Endometrial microvascular endothelial cells (primary cell): Measurements from ENCODE around the gene IMMP2L. TPM values are rescaled to one million over a fixed set of nuclear protein-coding genes. Genes with fewer than 3 reads are reported as not detected.
"Not testable (repeated sequence)": the region's sequence is repeated elsewhere in the genome, so short reads cannot be mapped to it uniquely, and the experiment has no call there.

Experiments used
- in situ Hi-C: cut with HindIII; loops from 2 replicates; pipeline ENCODE4 v1.10.0; 2017; ENCODE audit warnings: low sequenced_read_pairs, low pct_unique_long_range_greater_than_20kb; ENCODE audit errors: inconsistent ontology term
- total RNA-seq: library from RNA; depleted of rRNA; stranded (reverse); fragments of >200 nt; gene quantifications from one replicate; pipeline ENCODE4 v1.2.3, GENCODE V29; 2015; ENCODE audit errors: inconsistent ontology term

The IMMP2L gene
- total RNA-seq, 1 donor from 2014 or later = 1.6 TPM

DNA sequence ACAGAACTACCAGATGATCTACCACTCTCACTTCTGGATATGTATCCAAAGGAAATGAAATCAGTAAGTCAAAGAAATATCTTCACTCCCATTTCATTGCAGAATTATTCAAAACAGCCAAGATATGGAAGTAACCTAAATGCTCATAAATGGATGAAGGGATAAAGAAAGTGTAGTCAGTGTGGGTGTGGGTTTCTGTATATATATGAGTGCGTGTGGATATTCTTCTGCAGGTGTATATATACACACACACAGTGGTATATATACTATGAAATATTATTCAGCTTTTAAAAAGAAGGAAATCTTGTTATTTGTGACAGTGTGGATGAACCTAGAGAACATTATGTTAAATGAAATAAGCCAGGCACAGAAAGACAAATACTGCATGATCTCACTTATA, 48.7 kb downstream of the IMMP2L start:
- in situ Hi-C loops = no loop called here

DNA sequence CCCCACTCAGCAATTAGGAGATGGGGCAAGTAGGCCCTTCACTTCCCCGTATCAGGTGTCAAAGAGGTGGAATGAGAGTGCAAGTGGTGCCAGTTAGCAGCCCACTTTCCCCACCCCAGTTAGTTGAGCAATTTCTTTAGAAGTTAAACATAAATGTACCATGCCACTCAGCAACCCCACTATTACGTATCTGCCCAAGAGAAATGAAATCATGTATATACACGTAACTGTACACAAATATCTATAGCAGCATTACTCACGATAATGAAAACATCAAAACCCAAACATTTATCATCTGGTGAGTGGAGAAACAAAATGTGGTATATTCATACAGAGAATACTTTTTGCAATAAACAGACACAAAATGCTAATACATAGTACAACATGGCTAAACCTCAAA, 50.4 kb downstream of the IMMP2L start:
- in situ Hi-C loops = no loop called here

DNA sequence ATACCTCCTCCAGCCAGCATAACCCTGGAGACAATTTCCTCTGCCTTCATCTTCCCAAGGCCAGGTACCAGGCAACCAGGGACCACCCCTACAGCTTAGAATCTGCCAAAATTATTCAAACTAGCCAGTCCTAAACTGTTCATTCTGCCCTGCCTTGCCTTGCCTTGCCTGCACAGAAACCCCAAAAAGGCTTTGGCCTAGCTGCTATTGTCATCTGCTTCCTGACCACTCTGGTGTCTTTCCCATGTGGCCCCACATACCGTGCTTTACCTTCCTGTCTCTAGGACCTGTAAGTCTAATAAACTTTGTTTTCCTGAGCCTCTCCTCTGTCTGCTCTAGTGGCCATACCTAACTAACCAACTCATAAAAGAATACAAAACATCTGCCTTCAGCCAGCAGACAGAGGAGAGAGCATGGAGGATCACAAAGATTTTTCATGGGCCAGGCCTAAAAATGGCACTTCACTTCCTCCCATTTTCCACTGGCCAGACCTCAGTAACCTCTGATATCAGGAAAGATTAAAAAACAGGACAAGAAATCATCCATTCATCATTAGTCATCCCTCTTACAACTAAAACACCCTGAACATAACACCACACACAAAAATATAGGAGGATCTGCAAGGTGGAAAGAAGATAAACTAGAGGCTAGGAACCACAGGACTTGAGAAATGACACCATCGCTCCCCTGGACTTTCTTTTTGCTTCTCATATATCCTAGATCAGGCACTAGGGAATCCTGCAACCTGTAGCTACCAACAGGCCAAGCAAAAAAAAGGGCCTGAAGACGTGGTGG, 51.5 kb downstream of the IMMP2L start:
- in situ Hi-C loops = no loop called here

DNA sequence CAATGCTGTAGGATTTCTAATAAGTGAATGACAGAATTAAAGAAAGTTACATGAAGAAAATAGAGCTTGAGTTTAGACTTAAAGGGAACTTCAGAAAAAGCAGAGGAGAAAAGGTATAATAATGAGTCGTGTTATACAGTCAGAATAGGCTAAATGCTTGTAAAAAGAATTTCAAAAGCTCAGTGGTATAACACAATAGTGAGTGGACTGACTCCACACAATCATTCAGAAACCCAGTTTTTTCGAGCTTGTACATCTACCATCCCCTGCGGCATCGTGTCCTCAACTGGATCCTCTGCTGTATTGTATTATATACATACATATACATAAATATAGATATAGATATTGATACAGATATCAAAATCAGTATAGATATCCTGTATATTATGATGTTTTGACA, 52.2 kb downstream of the IMMP2L start:
- in situ Hi-C loops = no loop called here

DNA sequence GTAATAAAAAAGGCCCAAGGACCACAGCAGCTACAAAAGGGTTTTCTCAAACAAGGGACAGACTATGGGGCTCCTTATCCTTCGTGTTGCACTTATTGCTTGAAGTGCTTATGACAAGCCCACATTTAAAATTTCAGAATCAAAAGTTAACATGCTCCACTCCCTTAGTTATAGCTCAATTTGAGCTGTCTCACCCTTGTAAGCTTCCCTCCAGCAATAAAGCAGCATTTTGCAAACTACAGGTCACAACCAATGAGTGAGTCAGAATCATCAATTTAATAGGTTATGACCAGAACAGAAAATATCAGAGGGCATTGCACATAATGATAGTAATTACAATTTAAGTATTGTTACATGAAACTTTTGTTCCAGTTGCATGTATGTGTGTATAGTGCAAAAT, 53.0 kb downstream of the IMMP2L start:
- in situ Hi-C loops = no loop called here

DNA sequence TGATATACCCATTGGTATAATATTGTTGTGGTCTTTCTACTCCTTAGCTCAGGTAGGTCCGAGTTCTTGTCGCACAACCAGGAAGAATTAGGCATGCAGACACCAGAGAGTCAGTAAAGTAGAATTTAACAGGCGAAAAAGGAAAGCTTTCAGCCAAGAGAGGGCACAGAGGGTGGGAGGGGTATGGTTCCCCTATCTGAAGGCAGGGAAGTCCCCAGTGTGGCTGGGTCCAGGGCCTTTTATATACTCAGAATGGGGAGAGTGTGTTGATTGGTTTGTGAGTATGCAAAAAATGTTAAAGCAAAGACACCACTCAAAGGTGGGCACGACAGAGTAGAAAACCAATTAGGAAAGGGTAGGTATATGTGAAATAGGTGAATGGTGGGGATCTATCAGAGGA, 53.9 kb downstream of the IMMP2L start:
- in situ Hi-C loops = no loop called here

DNA sequence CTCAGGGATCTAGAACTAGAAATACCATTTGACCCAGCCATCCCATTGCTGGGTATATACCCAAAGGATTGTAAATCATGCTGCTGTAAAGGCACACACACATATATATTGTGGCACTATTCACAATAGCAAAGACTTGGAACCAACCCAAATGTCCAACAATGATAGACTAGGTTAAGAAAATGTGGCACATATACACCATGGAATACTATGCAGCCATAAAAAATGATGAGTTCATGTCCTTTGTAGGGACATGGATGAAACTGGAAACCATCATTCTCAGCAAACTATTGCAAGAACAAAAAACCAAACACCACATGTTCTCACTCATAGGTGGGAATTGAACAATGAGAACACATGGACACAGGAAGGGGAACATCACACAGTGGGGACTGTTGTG, 56.9 kb downstream of the IMMP2L start:
- in situ Hi-C loops = not testable (repeated sequence)

DNA sequence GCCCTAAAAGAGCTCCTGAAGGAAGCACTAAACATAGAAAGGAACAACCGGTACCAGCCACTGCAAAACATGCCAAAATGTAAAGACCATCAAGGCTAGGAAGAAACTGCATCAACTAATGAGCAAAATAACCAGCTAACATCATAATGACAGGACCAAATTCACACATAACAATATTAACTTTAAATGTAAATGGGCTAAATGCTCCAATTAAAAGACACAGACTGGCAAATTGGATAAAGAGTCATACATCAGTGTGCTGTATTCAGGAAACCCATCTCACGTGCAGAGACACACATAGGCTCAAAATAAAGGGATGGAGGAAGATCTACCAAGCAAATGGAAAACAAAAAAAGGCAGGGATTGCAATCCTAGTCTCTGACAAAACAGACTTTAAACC, 60.5 kb downstream of the IMMP2L start:
- in situ Hi-C loops = not testable (repeated sequence)

DNA sequence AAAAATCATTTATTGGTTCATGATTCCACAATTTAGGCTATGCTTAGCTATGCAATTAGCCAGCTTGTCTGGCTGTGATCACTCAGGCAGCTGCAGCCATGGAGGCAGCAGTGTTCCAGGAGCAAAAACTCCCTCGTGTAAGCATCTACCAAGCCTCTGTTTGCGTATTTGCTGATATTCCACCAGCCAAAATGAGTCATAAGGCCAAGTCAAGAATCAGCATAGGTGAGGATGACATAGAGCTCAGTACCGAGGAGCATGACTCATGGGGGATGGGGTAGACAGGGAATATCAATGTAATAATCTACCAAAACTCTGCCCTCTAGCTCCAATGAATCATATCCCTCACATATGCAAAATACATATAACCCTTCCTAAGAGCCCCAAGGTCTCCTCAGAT, 63.3 kb downstream of the IMMP2L start:
- in situ Hi-C loops = no loop called here

DNA sequence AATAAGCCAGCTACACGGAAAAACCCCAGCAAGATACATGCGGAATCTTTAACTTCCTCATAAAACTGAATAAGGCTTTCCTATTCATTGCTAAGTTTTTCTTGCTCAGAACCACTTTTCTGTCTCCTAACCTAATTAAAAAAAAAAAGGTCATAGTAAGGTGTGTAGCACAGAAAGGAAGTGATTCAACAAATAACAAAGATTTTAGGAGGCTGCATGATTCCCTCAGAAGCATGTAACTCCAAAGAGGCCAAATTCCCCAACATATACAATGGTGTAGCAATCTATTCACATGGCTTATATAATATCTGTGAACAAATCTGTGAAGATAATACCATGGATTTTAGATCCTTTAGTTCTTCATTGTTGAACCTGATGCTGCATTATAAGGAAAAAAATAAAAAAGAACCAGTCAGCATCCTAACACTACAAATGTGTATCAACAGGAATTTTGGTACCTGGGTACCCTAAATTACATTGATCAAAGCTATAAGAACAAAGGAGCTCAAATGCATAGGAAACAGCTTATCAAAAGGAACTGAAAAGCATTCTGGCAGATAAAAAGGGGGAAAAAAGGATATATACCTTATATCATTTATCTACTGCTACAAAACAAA, 63.8 kb downstream of the IMMP2L start:
- in situ Hi-C loops = no loop called here

DNA sequence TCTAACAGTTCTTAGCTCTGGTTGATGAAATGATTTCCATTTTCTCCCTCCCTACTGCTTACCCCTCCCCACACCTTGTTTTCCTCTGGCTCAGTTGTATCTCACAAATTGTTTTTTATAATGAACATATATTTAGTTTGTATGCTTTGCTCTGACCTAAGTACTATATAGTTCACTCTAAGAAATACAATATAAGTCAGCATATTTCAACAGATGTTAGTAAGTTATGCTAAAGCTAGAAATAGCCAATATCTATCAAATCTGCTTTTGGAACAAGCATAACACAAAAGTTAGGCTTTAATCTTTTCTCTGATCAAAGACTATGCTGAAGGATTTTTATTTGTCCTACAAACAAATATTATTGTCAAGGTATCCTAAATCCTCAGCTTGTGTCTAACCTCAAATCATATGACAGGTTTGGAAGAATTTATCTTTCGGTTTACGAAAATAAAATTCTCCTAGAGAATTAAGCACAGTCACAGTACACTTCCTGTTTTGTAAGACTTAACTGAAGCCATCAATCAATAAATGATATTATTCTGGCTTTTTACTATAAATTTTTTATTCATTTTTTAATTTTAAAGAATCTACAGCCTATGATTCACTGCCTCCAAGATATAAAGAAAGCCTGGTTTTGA, 67.0 kb downstream of the IMMP2L start:
- in situ Hi-C loops = no loop called here

DNA sequence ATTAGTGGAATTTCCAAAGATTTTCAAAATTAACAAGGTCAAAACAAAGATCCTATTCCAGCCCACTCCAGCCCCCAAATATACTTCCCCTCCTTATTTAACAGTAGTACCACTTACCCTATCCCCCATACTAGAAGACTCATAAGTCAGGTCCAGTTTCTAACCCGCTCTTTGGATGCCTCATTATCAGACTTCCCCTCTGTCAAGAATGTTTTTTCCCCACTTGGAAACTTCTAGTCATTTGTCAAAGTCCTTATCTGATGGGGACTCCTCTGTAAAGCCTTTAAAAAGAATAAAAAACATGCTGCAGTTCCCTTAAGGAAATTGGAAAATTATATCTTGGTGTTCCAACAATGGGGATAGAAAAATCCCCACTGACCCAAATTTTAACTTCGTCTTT, 70.1 kb downstream of the IMMP2L start:
- in situ Hi-C loops = no loop called here

DNA sequence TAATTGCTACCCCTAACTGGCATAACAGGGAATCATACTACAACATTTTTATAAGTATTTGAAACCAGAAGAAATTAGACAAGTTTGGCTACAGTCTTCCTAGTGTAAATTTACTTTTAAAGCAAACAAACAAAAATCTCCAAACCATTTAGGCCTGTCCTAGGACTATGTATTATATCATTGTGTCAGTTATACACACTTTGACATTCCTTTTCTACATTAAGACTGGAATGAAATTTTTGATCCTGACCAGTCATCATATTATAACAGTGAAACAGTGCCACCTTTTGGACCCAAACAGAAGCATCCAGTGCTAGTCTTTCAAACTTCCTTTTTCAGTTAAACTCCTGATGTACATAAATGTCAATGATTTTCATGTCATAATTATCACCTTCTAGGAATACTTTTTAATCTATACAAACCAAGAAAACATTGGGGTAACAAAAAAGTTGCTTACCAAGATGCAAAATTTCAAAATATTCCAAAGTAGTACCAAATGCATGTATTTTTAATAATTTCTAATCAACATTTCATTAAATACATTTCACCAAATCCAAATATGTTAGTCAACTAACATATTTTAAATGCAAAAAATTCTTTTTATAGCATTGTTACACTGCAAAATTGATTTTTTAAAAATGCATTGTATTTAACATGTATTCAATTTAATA, 75.7 kb downstream of the IMMP2L start:
- in situ Hi-C loops = no loop called here

DNA sequence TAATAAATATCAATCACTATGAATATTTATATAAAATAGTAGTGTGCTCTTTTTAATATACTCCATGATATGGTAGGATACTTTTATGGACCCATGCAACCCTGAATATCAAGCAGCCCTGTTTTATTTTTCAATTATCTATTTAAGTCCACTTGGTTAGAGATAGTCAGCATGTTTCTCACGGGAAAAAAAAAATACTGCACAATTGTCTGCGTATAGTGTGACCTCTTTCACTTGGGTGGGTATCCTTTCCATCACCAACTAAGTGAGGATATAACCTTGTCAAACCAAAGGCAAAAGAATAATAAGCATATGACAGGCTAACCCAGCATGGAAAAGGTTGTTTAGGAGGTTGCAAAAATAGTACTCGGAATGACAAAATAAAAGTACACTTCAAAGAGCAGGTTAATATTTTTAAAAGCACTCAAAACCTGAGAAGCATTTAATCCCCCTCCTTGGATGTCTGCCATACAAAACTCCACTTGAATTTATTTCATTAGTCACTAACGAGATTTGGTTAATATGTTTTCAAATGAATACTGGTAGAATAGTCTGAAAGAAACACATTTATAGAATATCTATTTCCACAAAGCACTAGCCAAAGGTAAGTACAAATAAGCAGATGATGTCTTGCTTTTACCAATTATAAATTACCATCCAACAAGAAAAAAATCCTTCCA, 76.5 kb downstream of the IMMP2L start:
- in situ Hi-C loops = no loop called here

DNA sequence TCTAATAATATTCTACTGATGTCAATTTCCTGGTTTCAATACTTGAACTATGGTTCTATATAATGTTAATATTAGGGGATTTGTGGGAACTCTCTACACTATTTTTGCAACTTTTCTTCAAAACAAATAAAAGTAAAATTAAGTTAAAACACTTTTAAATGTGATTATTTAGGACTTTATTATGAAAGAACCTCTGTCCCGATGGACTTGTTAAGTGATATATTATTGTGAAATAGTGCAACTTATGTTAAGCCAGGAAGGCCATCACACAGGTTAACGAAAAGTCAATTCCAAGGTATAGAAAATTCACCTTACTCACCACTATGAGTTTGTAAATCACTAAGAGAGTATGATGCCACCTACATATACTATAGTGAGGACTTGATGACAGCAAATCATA, 79.2 kb downstream of the IMMP2L start:
- in situ Hi-C loops = no loop called here

DNA sequence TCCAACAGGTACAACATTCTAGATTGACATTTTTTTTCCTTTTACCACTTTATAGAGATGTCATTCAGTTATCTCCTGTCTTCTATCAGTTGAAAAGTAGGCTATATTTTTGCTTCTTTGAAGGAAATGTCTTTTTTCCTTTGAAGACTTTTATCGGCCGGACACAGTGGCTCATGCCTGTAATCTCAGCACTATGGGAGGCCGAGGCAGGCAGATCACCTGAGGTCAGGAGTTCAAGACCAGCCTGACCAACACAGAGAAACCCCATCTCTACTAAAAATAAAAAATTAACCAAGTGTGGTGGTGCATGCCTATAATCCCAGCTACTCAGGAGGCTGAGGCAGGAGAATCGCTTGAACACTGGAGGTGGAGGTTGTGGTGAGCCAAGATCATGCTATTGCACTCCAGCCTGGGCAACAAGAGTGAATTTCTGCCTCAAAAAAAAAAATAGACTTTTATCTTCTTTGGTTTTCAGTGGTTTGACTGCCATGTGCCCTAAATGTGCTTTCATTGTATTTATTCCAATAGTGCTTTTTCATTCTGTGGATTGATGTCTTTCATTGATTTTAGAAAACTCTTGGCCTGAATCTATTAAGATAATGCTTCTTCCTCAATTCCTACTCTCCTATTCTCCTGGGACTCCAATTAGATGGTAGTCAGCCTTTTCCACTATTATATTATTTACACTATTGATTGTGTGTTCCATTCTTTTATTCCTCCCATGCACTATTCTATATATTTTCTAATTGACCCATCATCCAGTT, 84.6 kb downstream of the IMMP2L start:
- in situ Hi-C loops = no loop called here

DNA sequence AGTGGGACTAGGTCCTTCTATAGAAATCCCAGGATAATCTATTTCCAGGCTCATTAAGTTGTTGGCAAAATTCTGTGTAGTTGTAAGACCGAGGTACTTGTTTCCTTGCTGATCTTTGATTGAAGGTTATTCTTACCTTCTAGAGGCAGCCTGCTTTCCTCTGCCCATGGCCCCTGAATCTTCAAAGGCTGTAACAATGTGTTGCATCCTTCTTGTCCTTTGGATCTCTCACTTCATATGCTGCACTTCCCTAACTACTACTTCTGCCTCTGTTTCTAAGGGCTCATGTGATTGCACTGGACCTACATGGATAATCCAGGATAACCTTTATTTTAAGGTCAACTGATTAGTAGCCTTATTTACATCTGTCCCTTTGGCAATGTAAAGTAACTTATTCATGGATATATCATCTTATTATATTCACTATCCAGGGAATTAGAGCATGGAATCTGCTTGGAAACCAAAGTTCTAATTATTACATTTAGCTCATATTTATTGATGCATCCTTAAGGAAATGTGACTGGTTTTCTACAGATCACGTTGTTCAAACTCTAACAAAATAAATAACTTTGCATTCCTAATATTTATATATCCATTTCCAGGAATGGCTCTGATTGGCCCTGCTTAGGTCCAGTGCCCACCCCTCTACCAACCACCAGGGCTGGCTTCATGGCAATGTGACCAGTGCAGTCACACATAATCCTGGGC, 85.6 kb downstream of the IMMP2L start:
- in situ Hi-C loops = no loop called here

DNA sequence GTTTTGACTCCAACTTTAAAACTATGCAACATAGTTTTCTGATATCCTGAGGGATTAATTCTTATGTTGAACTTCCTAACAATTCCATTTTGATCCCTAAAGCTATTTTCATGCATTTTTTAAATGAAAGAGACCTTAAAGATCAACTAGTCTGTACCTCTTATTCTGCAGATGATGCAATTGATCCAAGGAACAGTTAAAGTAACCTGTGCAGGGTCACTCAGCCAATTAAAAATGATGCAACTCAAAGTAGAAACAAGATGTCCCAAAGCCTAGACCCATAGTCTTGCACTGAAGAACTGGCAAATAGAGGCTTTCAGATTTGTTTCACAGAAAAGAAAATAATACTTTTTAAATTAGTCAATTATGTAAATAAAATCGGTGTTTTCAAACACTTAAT, 86.3 kb downstream of the IMMP2L start:
- in situ Hi-C loops = no loop called here
